HEK293 (cell line): Measurements from ENCODE around the gene PCDH15.

Experiments
- CTCF ChIA-PET: fragments of 350-600 bp; formaldehyde crosslinking; extraction: SDS; loops from one replicate; lab custom pipeline; 2021; ENCODE audit warnings: antibody characterized with exemption; lab: Yijun Ruan, JAX
- POLR2A ChIA-PET: fragments of 300-600 bp; formaldehyde crosslinking; extraction: SDS; loops from one replicate; lab custom pipeline; 2020; ENCODE audit warnings: antibody characterized with exemption, inconsistent platforms; lab: Yijun Ruan, JAX
- H3K27ac ChIP-seq: fragments of 200-500 bp; sonication (Bioruptor generic); 2 replicates; pipeline ENCODE4 v1.5.1; 2014; ENCODE audit warnings: low read depth, low read length, control low read depth, inconsistent platforms; ENCODE audit errors: extremely low read depth
- H3K36me3 ChIP-seq, 2 experiments: fragments of 200-500 bp in 1 of 2; sonication (Bioruptor generic) in 1 of 2; 1 replicate in 1 of 2; 2 replicates in 1 of 2; pipeline ENCODE4 v1.5.1; 2014 to 2017; ENCODE audit warnings: inconsistent platforms in 2 of 2, low read length in 2 of 2; ENCODE audit not compliant: control insufficient read depth in 2 of 2, insufficient read depth in 1 of 2
- H3K4me1 ChIP-seq: fragments of 200-500 bp; sonication (Bioruptor generic); 2 replicates; pipeline ENCODE4 v1.5.1; 2014; ENCODE audit warnings: mild to moderate bottlenecking, low read length, inconsistent platforms; ENCODE audit not compliant: control insufficient read depth, insufficient read depth
- H3K4me3 ChIP-seq: 2 replicates; pipeline ENCODE4 v1.5.1; 2011; ENCODE audit warnings: low read depth, mild to moderate bottlenecking, control low read depth, low read length, moderate library complexity
- H3K9me3 ChIP-seq: fragments of 200-500 bp; sonication (Bioruptor generic); 2 replicates; pipeline ENCODE4 v1.5.1; 2014; ENCODE audit warnings: low read depth, low read length, inconsistent platforms; ENCODE audit not compliant: control insufficient read depth, insufficient read depth
- HOXD13 ChIP-seq: sonication (generic); formaldehyde crosslinking; IDR thresholded peaks from 2 replicates; pipeline ENCODE4 v1.8.0; 2022; ENCODE audit warnings: missing genetic modification reagents, borderline replicate concordance
- IKZF3 ChIP-seq: fragments of 450-650 bp; IDR thresholded peaks from 2 replicates; pipeline ENCODE4 v1.5.0; 2018; ENCODE audit warnings: missing biosample characterization, mild to moderate bottlenecking, missing genetic modification characterization, moderate library complexity
- KLF1 ChIP-seq: fragments of 450-650 bp; formaldehyde crosslinking; IDR thresholded peaks from 2 replicates; pipeline ENCODE4 v1.5.1; 2016; ENCODE audit warnings: missing biosample characterization, missing genetic modification characterization
- RBAK ChIP-seq: fragments of 450-650 bp; formaldehyde crosslinking; IDR thresholded peaks from 2 replicates; pipeline ENCODE4 v1.5.1; 2016; ENCODE audit warnings: missing biosample characterization, missing genetic modification characterization
- SP2 ChIP-seq: fragments of 450-650 bp; formaldehyde crosslinking; IDR thresholded peaks from 2 replicates; pipeline ENCODE4 v1.5.1; 2016; ENCODE audit warnings: missing biosample characterization, missing genetic modification characterization
- ZFP3 ChIP-seq: fragments of 450-650 bp; formaldehyde crosslinking; IDR thresholded peaks from 2 replicates; pipeline ENCODE4 v1.5.1; 2016; ENCODE audit warnings: low read depth, missing biosample characterization, missing genetic modification characterization
- ZNF10 ChIP-seq: fragments of 450-650 bp; formaldehyde crosslinking; IDR thresholded peaks from 2 replicates; pipeline ENCODE4 v1.5.1; 2017; ENCODE audit warnings: missing biosample characterization, missing genetic modification characterization
- ZNF121 ChIP-seq: fragments of 450-650 bp; formaldehyde crosslinking; IDR thresholded peaks from 2 replicates; pipeline ENCODE4 v1.5.1; 2016; ENCODE audit warnings: missing biosample characterization, missing genetic modification characterization
- ZNF133 ChIP-seq: fragments of 450-650 bp; formaldehyde crosslinking; IDR thresholded peaks from 2 replicates; pipeline ENCODE4 v1.5.1; 2016; ENCODE audit warnings: missing biosample characterization, missing genetic modification characterization
- ZNF16 ChIP-seq: fragments of 450-650 bp; formaldehyde crosslinking; IDR thresholded peaks from 2 replicates; pipeline ENCODE4 v1.5.1; 2016; ENCODE audit warnings: low read depth, missing biosample characterization, missing genetic modification characterization
- ZNF169 ChIP-seq: fragments of 450-650 bp; formaldehyde crosslinking; IDR thresholded peaks from 2 replicates; pipeline ENCODE4 v1.5.1; 2016; ENCODE audit warnings: missing biosample characterization, missing genetic modification characterization
- ZNF223 ChIP-seq: fragments of 450-650 bp; formaldehyde crosslinking; IDR thresholded peaks from 2 replicates; pipeline ENCODE4 v1.5.1; 2016; ENCODE audit warnings: missing biosample characterization, missing genetic modification characterization
- ZNF24 ChIP-seq: fragments of 450-650 bp; formaldehyde crosslinking; IDR thresholded peaks from 2 replicates; pipeline ENCODE4 v1.5.1; 2016; ENCODE audit warnings: missing biosample characterization, missing genetic modification characterization
- ZNF37A ChIP-seq: fragments of 450-650 bp; IDR thresholded peaks from 2 replicates; pipeline ENCODE4 v1.5.1; 2018; ENCODE audit warnings: missing biosample characterization, missing genetic modification characterization
- ZNF473 ChIP-seq: fragments of 450-650 bp; formaldehyde crosslinking; IDR thresholded peaks from 2 replicates; pipeline ENCODE4 v1.5.1; 2017; ENCODE audit warnings: missing biosample characterization, missing genetic modification characterization
- ZNF510 ChIP-seq: fragments of 450-650 bp; formaldehyde crosslinking; IDR thresholded peaks from 2 replicates; pipeline ENCODE4 v1.5.1; 2018; ENCODE audit warnings: mild to moderate bottlenecking, missing genetic modification characterization, missing biosample characterization; ENCODE audit not compliant: insufficient replicate concordance
- ZNF555 ChIP-seq: fragments of 450-650 bp; formaldehyde crosslinking; conservative IDR thresholded peaks from 2 replicates; pipeline ENCODE4 v1.5.1; 2017; ENCODE audit warnings: missing biosample characterization, mild to moderate bottlenecking, missing genetic modification characterization, inconsistent platforms
- ZNF585B ChIP-seq: fragments of 450-650 bp; formaldehyde crosslinking; IDR thresholded peaks from 2 replicates; pipeline ENCODE4 v1.5.1; 2016; ENCODE audit warnings: missing biosample characterization, missing genetic modification characterization
- ZNF658 ChIP-seq: fragments of 450-650 bp; formaldehyde crosslinking; IDR thresholded peaks from 2 replicates; pipeline ENCODE4; 2016; ENCODE audit warnings: missing biosample characterization, missing genetic modification characterization
- ZNF670 ChIP-seq: fragments of 450-650 bp; formaldehyde crosslinking; IDR thresholded peaks from 2 replicates; pipeline ENCODE4 v1.5.1; 2016; ENCODE audit warnings: missing biosample characterization, missing genetic modification characterization, low read depth
- ZNF785 ChIP-seq: fragments of 450-650 bp; formaldehyde crosslinking; IDR thresholded peaks from 2 replicates; pipeline ENCODE4 v1.5.1; 2016; ENCODE audit warnings: missing biosample characterization, missing genetic modification characterization
- ZNF792 ChIP-seq: fragments of 450-650 bp; formaldehyde crosslinking; IDR thresholded peaks from 2 replicates; pipeline ENCODE4 v1.5.1; 2016; ENCODE audit warnings: missing biosample characterization, missing genetic modification characterization
- ZSCAN16 ChIP-seq: fragments of 450-650 bp; formaldehyde crosslinking; IDR thresholded peaks from 2 replicates; pipeline ENCODE4 v1.5.1; 2016; ENCODE audit warnings: missing biosample characterization, missing genetic modification characterization
- TF ChIP-seq, protein P1 (sequence below): fragments of 450-650 bp; formaldehyde crosslinking; IDR thresholded peaks from 2 replicates; pipeline ENCODE4 v1.5.1; 2016; ENCODE audit warnings: missing biosample characterization, missing genetic modification characterization
- TF ChIP-seq, protein P2 (sequence below): fragments of 450-650 bp; formaldehyde crosslinking; IDR thresholded peaks from 2 replicates; pipeline ENCODE4 v1.5.1; 2016; ENCODE audit warnings: missing biosample characterization, missing genetic modification characterization

Gene PCDH15

DNA sequence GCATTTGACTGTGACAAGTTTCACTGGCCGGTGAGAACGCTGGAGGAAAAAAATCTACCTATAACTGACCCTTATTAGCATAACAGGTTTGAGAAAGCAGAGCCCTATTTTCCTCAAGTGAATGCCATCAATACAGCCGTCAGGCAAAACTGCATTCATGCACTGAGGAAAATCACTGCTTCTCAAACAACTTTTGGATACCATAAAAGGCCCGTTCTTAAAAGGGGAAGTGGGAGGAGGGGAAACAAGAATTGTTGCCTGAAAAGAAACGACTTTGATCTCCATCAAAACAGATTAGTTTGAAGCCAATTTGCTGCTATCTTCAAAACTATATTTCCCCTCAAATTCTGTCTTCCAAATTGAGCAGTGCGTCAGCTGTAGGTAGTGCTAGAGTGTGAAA lies 670.6 kb downstream of the PCDH15 start:
- TF ChIP-seq ZNF37A (tag by site-specific recombination) (no peak), ZNF658 (tag by site-specific recombination) (no peak), ZNF555 (tag by site-specific recombination) (no peak), SP2 (no peak), ZNF585B (no peak), IKZF3 (tag by site-specific recombination) (no peak), ZNF16 (tag by site-specific recombination) (no peak), ZFP3 (tag by site-specific recombination) (no peak)
- TF ChIP-seq, protein P1, sequence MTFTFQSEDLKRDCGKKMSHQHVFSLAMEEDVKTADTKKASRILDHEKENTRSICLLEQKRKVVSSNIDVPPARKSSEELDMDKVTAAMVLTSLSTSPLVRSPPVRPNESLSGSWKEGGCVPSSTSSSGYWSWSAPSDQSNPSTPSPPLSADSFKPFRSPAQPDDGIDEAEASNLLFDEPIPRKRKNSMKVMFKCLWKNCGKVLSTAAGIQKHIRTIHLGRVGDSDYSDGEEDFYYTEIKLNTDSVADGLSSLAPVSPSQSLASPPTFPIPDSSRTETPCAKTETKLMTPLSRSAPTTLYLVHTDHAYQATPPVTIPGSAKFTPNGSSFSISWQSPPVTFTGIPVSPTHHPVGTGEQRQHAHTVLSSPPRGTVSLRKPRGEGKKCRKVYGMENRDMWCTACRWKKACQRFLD = no peak
- Histone ChIP-seq H3K36me3 (no peaks in the 10 kb centered on the region), H3K27ac (no peak overlapping the region), H3K4me3 (no peak overlapping the region), H3K9me3 (no peaks in the 10 kb centered on the region), H3K4me1 (no peaks in the 10 kb centered on the region)
- CTCF ChIA-PET = no interaction called here
- POLR2A ChIA-PET = no interaction called here

DNA sequence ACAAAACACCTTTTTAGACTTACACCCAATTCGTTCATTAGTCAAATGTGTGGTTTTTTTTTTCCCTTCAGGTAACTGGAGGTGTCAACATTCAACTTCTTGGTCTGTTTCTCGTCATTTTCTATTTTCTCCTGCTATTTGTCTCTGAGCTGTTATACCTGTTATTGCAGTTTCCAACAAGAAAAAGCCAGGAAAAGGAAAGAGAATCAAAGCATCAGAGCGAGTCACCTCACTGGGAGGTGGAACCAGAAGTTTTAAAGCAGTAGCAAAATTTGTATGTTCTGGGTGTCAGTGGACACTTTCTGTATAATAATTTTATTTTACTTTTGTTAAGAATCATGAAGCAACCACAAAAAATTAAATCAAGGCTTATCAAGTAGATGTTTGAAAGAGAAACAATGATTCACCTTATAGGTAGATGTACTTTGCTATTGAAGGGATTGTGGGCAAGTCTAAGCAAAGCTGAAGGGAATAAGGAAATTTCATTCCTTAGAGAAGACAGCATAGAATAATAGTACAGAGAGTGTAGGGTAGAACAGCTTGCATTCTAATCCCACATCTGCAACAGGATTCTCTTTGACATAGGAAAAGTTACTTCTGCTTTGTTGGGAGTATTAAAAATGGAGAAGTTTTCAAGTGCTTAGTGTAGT lies 675.8 kb downstream of the PCDH15 start:
- Histone ChIP-seq H3K36me3 (no peaks in the 10 kb centered on the region), H3K4me1 (no peaks in the 10 kb centered on the region), H3K4me3 (no peak overlapping the region), H3K27ac (no peak overlapping the region), H3K9me3 (no peaks in the 10 kb centered on the region)
- ChIA-PET POLR2A (no interaction called here), CTCF (no interaction called here)
- TF ChIP-seq ZNF670 (tag by site-specific recombination) (no peak), ZFP3 (tag by site-specific recombination) (no peak), ZNF121 (tag by site-specific recombination) (no peak), ZNF473 (tag by site-specific recombination) (no peak), ZSCAN16 (tag by site-specific recombination) (no peak)
- TF ChIP-seq, all 188 proteins: peak for 0

DNA sequence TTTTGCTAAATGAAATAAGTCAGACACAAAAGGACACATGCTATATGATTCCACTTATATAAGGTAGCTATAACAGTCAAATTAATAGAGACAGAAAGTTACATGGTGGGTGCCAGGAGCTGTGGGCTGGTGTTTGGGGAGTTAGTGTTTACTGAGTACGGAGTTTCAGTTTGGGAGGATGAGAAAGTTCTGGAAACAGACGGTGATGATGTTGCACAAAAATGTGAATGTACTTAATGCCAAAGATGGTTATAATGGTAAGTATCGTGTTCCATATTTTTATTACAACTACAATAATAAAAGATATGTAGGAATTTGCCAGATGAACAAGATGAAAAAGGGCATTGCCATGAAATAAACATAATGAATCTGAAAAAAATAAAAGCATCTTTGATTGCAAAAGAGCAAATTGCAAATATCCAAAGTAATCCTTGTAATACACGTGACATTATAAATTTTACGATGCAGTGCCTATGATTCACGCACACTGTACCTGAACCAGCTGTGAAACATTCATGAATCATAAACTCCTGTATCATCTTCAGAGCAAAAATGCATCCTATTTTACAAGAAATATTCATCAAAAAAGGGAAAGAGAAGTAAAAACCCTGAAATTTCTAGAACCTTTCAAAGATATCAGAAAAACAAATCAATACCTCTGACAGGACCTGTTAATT lies 676.7 kb downstream of the PCDH15 start:
- Histone ChIP-seq H3K4me1 (no peaks in the 10 kb centered on the region), H3K4me3 (no peak overlapping the region), H3K9me3 (no peaks in the 10 kb centered on the region), H3K36me3 (no peaks in the 10 kb centered on the region), H3K27ac (no peak overlapping the region)
- CTCF ChIA-PET = no interaction called here
- TF ChIP-seq ZNF223 (tag by site-specific recombination) (no peak), RBAK (no peak), HOXD13 (CRISPR knock-in tag) (no peak), ZNF510 (tag by site-specific recombination) (no peak), ZNF24 (tag by site-specific recombination) (no peak), ZNF169 (no peak), ZNF785 (tag by site-specific recombination) (no peak), ZNF792 (tag by site-specific recombination) (no peak), ZNF133 (no peak), KLF1 (no peak), ZNF10 (tag by site-specific recombination) (no peak)
- TF ChIP-seq, protein P2, sequence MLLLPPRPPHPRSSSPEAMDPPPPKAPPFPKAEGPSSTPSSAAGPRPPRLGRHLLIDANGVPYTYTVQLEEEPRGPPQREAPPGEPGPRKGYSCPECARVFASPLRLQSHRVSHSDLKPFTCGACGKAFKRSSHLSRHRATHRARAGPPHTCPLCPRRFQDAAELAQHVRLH (tag by site-specific recombination) = no peak
- TF ChIP-seq, all 188 proteins: peak for 0
- POLR2A ChIA-PET = no interaction called here
